Embryonic facial prominence (tissue), 1 donor: Measurements from ENCODE around the gene KIAA0930.

Experiments used
- DNase-seq: peaks from one replicate; pipeline ENCODE4 v3.0.0-alpha.2; 2016; ENCODE audit errors: extremely low spot score

KIAA0930 gene

GRCh38 chr22:45237065-45237990 is 3.4 kb downstream of the KIAA0930 start:
- no peak for DNase-seq

GRCh38 chr22:45235851-45236342 is 4.8 kb downstream of the KIAA0930 start:
- no peak for DNase-seq

DNA sequence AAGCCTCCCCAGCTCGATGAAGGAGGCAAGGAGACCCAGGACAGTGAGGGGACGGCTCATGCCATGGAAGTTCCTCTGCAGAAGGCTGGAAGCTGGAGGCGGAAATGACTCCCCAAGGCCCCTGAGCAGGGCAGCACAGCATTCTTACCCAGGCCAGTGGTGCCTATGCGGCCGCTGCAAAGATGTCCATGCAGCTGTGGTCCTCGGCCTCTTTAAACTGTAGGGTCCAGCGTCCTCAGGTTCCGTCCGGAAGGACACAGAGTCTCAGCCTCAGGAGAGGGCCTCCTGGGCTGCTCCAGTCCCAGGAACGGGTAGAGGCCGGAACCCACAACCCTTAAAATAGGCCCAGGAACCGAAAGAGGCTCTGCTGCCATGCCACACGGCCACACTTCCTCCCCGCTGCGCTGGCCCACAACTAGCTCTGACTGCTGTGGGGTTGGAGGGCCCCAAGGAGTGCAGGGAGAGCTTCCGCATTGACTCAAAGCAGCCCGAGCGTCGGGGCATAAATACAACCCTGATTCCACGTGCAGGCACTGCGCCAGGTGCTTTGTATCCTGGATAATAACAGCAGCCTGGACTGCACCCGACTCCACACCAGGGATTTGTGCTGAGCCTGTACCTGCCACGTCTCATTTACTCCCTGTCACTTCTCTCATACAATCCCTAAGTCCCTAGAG is 5.5 kb downstream of the KIAA0930 start:
- no peak for DNase-seq

DNA sequence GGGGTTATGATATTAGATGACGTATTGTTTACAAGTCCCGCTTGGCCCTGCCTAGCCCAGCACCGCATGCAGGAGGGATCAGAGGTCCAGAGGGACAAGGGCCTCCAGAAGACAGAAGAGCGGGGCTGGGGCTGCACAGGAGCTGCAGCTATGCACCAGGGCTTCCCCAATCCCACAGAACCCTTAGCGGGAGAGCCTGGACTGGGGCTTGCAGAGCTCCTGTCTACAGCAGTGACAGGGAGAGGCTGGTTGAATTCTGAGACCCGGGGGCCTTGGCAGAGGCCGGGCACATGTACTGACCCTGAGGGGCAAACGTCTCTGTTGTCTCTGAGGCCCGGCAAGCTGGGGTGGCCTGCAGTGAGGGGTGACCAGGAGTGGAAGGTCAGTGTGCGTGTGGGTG is 6.9 kb downstream of the KIAA0930 start:
- no peak for DNase-seq

DNA sequence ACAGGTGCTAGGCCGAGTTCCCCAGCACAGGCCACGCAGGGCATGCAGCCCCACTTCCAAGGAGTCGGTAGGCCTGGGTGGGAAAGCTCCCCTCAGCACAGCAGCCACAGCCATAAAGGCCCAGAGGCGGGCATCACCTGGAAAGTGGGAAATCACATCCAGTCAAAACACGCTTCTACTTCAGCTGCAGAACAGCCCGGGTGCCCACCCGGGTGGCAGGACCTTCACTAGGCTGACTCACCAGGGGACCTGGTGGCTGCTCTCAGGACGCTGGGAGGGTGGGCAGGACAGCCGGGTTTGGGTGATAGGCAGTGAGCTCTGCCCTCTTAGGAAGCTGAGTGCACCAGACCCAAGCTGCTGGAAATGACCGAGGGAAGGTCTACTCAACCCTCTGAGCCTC is 7.3 kb downstream of the KIAA0930 start:
- DNase-seq = no peak

- no peak for DNase-seq
Observed at GRCh38 chr22:45231293-45231692, 9.4 kb downstream of the KIAA0930 start.

DNA sequence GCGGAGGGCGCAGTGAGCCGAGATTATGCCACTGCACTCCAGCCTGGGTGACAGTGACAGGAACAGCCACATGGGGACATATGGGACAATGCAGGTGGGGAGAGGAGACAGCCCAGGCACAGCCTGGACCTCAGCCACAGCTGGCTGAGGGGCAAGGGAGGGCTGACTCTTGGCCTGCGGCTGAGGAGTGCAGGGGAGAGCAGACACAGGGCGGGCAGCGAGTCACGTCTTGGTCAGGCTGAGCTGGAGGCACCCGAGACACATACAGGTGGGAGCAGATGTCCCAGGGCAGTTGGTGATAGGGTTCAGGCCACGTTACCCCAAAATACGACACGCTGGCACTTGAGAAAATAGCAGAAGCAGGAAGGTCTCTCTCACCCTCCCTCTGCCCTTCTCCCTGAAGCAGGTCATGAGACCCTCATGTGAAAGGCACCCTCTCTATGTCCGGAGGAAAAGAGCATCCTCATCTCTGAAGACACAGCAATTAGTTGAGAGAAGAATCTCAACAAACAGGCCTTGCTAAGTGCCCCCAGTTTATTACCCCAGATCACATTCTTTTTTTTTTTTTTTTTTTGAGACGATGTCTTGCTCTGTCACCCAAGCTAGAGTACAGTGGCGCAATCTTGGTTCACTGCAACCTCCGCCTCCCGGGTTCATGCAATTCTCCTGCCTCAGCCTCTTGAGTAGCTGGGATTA is 10.5 kb downstream of the KIAA0930 start:
- DNase-seq = no peak

DNA sequence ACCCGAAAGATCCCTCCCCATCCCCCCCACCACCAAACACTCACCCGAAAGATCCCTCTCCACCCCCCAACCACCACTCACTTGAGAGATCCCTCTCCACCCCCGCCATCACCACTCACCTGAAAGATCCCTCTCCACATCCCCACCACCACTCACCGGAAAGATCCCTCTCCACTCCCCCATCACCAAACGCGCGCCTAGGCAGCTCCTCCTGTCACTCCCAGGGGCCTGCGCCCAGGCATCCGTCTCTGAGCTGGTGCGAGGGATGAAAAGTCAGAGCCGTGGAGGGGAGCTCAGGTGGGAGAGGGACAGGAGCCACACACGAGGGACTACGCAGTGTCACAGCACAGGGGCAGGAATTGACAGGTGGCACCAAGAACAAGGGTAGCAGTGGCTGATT is 11.5 kb downstream of the KIAA0930 start:
- DNase-seq = no peak

- DNase-seq = no peak
Observed at GRCh38 chr22:45228401-45228754, 12.3 kb downstream of the KIAA0930 start.

- DNase-seq = no peak
Observed at GRCh38 chr22:45227645-45228400, 12.9 kb downstream of the KIAA0930 start.

DNA sequence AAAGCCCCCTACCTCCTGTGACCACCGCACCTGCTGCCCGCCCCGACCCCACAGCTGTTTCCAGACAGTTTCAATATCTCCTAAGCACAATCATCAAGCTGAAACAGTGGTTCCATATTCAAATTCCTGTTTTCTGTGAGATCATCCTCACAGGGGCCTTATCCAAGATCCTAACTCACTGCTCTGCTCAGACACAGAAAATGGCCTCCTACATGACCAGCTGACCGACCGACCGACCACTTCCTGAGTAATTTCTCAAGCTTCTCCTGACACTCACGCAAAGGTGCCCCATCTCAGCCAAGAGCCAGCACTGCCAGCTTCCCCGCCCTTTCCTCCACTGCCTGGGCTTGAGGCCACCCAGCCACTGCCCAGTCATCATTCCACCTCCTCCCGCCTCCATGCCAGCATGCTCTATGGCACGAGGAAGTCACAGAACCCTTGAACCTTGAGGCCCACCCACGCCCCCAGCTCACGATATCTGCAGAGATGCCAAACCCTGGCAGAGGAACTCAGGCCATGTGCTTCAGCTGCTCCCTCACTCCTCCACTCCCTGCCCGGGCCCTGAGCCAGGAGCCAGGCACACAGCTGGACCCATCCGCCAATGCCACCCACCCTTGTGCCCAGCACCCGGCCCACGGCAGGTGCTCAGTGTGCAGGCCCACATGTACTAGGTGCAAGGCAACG is 14.0 kb downstream of the KIAA0930 start:
- no peak for DNase-seq

- DNase-seq = no peak
Observed at GRCh38 chr22:45225732-45226502, 14.8 kb downstream of the KIAA0930 start.

DNA sequence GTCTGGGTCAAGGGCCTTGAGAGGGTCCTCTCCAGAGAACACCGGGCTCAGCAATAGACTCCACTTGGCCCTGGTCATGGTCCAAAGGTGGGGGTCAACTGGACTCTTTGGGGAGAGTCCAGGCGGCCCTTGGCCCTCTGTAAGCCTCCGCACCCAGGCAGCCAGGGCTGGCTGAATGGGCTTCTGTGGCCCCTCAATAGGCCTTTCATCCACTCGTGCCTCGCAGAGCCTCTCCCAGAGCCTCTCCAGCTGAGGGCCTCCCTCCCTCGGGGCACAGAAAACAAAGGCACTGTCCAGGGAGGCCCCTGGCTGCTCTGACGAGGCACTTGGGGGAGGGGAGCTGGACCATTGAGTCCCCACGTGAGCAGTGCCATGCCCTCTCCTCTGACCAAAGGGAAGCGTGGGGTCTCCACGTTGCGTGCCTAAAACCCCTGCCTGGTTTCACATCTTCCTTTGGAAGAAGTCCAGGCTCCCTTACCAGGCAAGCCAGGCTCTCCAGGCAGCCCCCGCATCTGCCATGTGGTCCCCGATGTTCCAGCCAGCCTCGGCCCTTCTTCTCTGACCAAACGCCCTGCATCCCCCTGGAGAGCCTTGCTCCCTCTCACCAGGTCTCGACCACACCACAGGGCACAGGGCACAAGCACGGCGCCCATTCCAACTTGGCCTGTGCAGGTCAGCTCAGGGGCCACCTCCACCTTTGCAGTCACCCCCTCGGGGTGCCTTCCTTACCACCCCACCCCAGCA is 15.5 kb downstream of the KIAA0930 start:
- DNase-seq = no peak

GRCh38 chr22:45224331-45224730 is 16.4 kb downstream of the KIAA0930 start:
- DNase-seq = no peak

DNA sequence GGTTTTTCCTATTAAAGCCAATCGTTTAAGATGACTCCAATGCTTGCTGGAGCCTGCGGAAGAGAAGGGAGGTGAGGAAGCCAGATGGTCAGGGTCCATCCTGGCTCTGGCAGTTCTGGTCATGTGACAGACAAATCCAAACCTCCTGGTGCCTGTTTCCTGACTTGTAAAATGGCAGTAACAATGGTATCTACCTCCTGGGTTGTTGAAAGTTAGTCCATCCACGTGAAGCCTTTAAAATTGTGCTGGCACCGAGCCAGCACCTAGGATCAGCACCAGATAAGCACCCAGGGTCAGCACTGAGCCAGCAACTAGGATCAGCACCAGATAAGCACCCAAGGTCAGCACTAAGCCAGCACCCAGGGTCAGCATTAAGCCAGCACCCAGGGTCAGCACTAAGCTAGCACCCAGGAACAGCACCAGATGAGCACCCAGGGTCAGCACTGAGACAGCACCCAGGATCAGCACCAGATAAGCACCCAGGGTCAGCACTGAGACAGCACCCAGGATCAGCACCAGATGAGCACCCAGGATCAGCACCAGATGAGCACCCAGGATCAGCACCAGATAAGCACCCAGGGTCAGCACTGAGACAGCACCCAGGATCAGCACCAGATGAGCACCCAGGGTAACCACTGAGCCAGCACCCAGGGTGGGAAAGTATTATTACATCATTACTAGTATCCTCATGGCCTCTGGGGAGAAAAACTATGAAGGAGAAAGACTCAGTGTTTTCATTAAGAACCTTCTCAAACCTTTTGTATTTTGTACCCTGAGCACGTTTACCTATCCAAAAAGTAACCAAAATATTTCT is 17.2 kb downstream of the KIAA0930 start:
- no peak for DNase-seq

DNA sequence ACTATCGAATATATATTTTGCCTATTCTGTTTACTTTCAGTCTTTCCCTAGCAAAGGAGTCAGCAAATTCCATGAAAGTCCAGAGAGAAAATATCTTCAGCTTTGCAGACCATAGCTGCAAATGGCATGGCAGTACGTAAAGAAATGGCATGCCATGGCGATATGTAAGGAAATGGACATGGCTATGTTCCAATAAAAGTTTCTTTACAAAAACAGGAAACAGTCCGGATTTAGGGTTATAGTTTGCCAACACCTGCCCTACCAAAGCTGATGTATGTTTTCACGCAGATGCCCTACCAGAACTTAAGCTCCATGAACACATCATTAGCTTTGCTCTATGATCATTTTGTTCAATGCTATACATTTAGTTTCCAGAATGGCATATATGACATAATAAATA is 19.5 kb downstream of the KIAA0930 start:
- no peak for DNase-seq

DNA sequence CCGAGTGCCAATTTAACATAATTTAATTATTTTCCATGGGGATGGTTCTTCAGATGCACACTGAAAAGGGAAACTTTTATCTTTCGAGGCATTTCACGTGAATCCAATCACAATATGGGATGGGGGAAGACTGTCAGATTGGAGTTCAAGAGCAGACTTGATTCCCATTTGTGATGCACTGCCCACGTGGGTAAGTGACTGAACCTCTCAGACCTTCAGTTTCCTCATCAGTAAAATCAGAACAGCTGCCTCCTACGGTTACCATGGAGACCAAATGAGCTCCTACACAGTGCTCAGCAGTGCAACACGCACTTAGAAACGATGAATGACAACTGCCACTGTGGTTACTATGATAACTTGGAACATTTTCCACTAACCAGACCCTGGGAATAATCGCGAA is 21.7 kb downstream of the KIAA0930 start:
- DNase-seq = no peak

- no peak for DNase-seq
Observed at GRCh38 chr22:45217806-45218205, 22.9 kb downstream of the KIAA0930 start.

DNA sequence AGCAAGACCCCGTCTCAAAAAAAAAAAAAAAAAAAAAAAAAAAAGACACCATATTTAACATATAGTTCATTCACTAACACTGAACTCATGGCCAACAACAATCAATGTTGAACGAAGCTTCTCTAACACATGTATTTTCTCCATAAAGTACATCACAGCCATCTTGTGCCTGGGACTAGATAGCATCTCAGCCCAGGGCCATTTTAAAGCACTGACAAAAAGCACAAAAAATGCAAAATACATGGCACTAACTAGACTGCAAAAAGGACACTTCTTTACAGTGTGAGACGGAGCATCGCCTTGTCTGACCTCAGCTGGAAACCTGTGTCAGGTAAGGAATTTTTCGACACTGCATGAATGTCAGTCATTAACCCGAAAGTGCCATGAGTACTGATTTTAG is 23.3 kb downstream of the KIAA0930 start:
- no peak for DNase-seq
